GM10847 (cell line): Measurements from ENCODE around the gene SMCP.

Experiments
- POLR2A ChIP-seq: IDR thresholded peaks from 2 replicates; pipeline ENCODE4 v1.6.1; 2011; ENCODE audit not compliant: insufficient read length; ENCODE audit errors: extremely low read depth

Gene SMCP

DNA sequence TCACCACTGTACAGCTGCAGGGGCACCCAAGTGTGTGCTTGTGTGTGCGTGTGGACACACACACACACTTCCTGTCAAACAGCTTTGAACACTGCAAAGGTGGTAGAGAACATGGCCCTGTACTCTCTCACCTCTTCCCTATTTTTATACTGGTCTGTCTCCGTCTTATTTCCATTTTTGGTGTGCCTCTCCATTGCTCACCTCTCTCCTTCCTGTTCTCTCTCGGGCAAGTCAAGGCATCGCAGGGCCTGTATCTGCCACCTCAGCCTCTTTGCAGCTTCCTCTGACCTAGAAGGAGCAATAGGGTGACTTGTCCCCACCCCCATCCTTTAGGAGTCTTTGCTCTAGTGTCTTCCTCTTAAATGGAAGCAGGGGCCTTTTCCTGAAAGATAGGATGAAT, 2.2 kb downstream of the SMCP start:
- TF ChIP-seq POLR2A: no peak

DNA sequence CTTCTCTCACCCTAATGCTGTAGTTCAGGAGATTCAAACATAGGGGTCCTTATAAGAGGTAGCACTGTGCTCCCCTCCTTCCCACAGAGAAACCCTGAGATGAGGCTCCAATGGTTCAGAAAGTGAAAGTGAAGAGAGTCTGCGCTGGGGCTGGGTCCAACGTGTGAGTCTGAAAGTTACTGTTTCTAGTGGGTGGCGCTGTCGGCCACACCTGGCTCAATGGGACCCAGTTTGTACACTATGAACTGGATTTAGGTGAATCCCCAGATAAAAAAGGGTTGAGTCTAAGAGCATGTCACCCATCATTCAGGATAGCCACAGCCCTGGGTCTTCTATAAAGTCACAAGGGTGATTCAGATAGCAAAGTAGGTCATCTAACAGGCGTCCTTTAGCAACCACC, 2.8 kb downstream of the SMCP start:
- no peak for TF ChIP-seq POLR2A

DNA sequence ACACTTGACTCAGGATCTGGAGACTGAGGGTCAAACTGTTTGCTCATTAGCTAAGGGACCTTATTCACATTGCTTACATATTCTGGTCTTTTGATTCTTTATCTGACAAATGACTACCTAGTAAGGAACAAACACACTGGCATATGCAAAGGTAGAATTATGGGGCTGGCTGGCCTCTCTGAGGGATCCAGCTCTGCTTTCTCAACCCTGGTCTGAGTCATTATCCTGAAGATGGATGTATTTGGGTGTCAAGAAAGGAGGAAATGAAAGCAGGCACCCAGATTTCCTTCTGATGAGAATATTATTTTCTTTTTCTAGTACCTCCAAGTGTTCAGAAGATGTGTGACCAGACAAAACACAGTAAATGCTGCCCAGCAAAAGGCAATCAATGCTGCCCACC, 6.0 kb downstream of the SMCP start:
- TF ChIP-seq POLR2A: no peak

DNA sequence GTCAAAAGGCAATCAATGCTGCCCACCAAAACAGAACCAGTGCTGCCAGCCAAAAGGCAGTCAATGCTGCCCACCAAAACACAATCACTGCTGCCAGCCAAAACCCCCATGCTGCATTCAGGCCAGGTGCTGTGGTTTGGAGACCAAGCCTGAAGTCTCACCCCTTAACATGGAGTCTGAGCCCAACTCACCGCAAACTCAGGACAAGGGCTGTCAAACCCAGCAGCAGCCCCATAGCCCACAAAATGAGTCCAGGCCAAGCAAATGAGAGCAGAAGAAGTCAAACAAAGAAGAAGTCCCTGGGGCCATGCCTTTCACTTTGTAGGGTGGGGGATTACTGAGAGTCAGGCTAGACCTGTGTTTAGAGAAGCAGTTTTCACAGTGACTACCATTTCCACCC, 6.4 kb downstream of the SMCP start:
- no peak for TF ChIP-seq POLR2A

DNA sequence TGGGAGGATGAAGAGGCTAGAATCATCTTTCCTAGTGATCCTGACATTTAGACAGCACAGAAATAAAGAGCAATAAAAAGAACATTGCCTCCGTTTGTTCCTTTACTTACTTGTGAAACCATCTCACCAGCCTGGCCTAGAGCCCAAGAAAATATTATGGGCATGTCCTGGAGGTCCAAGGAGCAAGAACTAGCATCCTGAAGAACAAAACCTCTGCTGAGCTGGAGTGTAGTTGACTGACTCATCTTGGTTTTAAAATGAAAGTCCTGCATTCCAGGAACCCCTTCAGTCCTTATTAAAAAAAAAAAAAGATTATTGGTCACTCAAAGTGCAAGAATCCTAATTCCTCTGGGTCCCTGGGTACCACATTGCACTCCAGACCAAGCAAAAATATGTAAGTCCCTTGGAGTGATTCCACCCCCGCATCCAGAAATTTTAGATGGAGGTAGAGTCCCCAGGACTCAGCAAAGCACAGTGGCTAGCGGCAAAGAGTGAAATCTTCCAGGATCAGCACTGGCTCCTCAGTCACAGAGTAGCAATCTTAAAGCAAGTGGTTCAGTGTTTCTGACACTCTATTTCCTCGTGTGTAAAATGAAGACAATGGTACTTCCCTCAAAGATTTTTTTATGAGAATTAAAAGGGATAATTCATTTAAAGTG, 7.0 kb downstream of the SMCP start:
- no peak for TF ChIP-seq POLR2A

DNA sequence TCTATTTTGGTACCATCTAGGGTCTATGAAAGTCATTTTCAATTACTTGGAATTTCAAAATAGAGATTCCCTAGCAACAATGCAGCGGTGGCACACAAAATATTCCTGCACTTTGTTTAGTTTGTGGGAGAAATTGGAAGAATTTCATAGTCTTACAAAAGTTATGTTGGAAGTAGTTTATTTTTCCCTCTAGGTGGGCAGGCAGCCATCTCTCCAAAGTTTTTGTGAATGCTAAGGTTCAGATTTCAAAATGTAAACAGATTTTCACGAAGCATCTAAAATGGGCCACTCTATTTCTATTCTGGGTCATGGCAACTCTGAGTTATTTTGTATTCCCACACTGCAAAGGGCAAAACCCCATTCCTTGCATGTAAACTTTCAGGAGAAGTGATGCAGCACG, 8.0 kb downstream of the SMCP start:
- no peak for TF ChIP-seq POLR2A

DNA sequence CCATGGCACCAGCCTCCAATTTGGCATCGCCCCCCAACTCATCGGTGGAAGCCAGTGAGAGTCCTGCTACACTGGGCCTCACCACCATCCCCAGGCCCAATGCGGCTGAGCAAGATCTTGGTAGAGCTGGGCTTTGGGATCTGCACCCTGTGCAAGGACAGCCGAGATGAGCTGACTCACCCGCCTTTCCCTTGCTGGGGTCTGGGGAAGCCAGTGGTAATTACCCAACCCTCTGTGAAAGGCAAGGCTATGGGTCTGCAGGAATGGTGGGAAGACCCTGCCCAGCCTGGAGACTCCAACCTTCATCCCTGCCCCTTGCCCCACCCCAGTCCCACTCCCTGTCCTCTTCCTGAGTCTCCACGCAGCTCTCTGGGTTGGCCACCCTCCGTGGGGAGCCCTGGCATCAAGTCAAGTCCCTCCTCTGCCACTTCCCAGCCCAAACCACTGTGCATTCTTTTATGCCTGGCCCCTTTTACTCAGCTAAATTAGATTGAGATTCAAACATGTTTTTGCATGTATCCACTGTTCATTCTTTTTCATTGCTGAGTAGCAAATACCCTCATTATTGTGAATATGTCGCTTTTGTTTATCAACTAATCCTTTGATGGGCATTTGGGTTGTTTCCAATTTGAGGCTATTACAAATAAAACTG, 8.8 kb downstream of the SMCP start:
- TF ChIP-seq POLR2A: no peak

DNA sequence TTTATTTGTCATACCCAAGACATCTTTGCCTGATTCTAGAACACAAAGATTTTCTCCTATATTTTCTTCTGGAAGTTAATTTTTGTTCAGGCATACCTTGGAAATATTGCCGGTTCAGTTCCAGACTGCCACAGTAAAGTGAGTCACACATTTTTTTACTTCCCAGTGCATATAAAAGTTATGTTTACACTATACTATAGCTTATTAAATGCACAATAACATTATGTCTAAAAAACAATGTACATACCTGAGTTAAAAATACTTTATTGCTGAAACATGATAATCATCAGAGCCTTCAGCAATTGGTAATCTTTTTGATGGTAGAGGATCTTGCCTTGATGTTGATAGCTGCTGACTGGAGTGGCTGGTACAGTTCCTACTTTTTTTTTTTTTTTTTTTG, 10.0 kb downstream of the SMCP start:
- TF ChIP-seq POLR2A: no peak

DNA sequence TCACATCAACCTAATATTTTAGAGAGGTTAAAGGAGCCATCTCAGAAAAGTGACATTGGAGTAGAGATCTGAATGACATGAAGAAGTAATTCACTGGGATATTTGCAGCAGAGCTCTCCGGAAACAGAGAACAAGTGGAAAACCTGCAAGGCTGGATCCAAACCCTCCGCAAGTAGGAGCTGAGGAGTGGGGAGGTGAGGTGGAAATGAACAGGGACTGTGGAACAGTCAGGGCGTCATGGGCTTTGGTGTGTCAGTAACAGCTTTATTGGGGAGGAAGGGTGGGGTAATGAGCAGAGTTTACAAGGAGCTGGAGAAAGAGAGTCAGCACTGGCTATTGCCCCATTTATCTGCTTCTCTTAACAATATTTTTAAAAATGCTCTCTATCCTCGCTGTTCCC, 20.9 kb downstream of the SMCP start:
- TF ChIP-seq POLR2A: no peak

DNA sequence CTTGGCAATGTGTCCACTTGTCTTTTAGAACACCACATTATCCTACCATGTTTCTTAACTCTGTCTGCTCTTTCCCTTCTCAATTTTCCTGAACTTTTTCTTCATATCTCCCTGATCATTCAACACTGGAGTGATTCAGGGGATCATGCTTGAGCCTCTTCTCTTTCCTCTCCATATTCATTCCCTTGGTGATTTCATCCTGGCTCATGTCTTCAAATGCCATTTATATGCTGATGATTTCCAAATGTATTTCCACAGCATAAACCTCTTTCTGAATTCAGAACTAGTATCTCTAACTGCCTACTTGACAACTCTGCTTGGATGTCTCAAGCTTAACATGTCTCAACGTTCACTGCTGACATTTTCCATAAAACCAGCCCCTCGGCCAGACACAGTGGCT, 21.8 kb downstream of the SMCP start:
- TF ChIP-seq POLR2A: no peak

DNA sequence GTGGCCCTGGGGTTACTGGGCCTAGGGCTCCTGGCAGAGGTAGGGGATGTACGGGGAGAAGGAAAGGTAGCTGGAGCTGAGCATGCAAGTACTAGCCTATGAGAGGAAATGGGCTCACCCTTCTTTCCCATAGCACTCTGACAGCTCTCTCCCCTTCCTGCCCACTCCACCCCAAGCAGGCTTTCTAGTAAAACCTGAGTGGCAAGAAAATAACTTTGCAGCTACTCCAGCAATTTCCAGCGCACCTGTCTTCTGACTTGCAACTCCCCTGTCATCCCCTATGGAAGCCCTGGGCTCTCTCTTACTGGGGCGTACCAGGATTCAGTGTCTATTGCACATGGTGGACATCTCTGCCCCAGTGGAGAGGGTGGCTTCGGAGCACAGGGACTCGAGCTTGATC, 23.5 kb downstream of the SMCP start:
- no peak for TF ChIP-seq POLR2A

DNA sequence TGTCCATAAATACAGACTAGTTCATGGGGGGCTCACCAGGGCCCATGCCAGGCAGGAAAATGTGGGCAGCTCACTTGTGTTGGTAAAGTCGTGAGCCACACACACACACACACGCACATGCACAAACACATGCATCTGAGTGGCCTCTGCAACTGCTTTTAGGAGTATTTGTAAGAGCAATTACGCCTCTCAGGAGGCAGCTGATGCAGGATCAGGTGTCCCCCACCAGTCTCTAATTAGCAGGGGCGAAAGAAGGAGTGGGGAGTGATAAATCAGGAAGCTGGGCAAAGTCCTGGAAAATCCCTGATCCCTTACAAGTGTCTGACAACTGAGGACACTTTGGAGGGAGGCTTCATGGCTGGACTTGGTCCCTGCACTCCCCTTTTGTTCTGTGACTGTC, 24.5 kb downstream of the SMCP start:
- TF ChIP-seq POLR2A: no peak

DNA sequence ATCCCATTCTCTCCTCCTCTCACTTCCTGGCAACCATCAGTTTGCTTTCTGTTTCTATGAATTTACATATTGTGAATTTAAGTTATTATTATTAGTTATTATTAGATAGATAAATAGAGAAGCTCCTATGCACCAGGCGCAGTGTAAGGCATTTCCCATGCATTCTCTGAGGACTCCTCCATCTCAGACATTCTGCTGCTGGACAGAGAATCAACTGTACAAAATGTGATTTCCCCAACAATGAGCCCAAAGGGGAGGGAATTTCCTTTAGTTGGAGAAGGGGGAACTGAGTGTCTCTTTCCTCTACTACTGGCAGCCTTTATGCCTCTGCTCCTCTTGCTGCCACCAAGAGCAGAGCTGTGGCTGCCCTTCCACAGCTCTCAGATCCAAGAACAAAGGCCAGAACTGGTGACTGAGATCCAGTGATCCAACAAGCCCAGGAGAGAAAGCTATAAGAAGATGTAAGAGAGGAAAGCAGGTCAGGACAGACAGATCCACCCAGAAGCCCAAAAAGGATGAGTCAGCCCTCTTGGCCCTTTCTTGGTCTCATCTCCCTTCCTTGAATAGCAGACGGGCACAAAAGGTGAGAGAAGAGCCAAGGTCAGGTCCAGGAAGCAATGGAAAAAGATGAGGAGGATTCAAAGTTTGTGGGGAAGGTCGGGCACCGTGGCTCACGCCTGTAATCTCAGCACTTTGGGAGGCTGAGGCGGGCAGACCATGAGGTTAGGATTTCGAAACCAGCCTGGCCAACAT, 26.7 kb downstream of the SMCP start:
- TF ChIP-seq POLR2A: no peak

DNA sequence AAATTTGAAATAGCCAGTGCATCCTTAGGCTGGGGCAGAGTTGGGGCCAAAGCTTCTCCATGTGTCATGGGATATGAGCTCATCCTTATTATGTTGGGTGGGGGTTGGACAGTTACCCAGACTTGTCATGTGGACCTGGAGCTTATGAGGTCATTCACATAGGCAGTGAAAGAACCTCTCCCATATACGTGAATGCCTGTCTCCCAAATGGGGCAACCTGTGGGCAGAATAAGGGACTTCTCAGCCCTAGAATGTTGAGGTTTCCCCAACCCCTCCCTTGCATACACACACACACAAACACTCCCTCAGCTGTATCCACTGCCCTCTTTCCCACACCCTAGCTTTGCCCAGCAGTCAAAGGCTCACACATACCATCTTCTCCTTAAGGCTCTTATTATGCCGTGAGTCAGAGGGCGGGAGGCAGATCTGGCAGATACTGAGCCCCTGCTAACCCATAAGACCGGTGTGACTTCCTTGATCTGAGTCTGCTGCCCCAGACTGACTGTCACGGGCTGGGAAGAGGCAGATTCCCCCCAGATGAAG, 28.0 kb downstream of the SMCP start:
- no peak for TF ChIP-seq POLR2A

DNA sequence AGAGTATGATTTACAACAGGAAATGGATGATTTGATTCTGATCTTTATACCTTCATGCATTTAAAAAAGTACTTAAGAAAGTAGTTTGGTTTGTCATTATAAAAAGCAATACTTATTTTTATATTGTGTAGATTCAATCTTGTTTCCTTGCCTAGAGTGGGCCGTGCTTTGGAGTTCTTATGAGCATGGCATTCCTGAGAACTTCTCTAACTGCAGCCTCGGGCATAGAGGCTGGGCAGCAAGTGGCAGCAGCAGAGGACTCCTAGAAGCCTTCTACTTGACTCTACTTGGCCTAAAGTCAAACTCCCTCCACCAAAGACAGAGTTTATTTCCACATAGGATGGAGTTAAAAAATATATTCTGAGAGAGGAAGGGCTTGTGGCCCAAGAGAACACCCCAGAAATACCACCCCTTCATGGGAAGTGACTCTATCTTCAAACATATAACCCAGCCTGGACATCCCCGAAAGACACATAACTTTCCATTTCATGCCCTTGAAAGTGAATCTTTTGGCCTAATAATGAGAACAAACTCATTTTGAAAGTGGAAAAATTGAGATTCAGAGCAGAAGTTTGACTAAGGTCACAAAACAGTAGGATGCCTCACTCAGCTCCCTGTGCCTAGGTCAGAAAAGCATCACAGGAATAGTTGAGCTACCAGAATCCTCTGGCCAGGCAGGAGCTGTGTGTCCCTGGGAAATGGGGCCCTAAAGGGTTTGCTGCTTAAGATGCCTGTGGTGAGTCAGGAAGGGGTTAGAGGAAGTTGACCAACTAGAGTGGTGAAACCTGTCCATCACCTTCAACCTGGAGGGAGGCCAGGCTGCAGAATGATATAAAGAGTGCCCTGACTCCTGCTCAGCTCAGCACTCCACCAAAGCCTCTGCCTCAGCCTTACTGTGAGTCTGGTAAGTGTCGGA, 29.8 kb downstream of the SMCP start, which contains the start of gene IVL:
Gene IVL (plus strand): TSS at position 861 of the 916 bp plus-strand sequence. CDS start 1,252 bp downstream, outside the sequence.
- no peak for TF ChIP-seq POLR2A

DNA sequence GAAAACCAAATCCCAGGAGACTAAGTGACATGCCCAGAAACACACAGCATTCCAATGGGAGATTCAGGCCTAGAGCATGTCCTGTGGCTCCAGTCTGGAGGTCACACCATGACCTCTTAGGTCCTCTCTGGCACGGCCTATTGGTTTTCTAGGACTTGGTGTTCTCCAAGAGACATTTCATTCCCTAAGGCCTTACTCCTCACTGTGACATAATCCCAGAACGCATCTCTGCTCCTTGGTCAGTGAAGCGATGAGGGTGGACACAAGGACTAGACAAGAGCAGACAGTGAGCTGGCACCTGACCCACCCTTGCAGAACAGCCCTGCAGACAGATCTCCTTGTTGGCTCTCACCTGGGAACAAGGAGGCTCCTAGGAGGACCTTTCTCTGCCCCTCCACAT, 31.1 kb downstream of the SMCP start:
- TF ChIP-seq POLR2A: no peak

DNA sequence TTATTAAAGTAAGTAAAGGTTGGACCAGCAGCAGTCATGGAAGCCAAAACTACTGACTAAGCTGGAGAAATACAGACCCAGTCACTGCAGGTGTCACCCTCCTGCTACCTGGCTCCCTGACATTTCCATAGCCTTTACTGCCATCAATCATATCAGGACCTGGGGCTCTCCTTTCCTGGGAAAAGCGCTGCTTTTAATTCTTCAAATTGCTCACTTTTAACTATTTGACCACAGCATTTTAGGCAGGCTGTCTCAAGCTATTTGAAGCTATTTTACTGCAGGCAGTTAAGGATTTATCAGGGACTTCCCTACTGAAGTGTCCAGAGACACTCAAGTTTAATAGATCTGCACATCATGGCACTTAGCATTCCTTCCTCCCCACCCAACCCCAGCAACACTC, 34.3 kb downstream of the SMCP start:
- no peak for TF ChIP-seq POLR2A
